GM12864 (cell line): ENCODE results near the gene FN1.

Experiments
- DNase-seq: peaks from one replicate; pipeline ENCODE4 v3.0.0-alpha.2; 2011; ENCODE audit warnings: low read depth
- H3K4me3 ChIP-seq: 2 replicates; pipeline ENCODE4 v1.5.1; 2011; ENCODE audit warnings: mild to moderate bottlenecking, low read depth, low read length, control low read depth
- TF ChIP-seq, protein P1 (sequence below): IDR thresholded peaks from 2 replicates; pipeline ENCODE4 v1.5.1; 2011; ENCODE audit warnings: low read depth, mild to moderate bottlenecking, moderate library complexity, low read length, control low read depth, inconsistent platforms; ENCODE audit errors: missing control alignments

FN1 gene

DNA sequence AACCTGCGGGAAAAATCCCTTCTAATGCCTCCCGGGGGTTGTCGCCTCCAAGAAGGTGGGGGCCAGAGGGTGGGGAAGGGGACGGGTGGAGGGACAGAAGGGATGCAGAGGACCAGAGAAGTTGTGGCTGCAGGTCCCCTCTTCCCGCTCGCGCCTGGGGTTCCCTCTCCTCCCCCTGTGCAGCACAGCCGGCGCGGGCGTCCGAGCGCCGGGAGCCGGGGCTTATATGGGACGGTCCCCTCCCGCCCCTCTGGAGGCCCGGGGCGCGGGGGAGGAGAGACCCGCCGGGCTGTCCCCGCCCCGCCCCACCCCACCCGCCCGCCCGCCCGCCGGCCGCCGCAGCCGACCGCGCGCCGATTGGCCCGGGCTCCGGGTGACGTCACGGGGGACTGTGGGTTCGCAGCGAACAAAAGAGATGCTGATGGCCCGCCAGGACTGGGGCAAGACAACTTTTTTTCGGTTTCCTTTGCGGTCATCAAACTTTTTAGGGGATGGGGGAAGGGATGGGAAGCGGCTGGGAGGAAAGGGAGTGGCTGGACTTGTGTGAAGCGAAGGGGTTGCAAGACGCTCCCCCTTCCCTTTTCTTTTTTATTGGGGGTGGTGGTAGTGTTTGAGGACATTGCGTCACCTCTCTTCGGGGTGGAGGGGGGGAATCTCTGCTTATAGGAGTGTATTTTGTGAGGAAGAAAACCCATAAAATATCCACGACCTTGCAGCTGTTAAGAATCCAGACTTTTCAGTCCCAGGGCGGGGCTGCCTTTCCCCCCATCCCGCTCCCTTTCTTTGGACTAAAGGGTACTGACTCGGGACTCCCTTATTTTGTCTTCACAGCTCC lies at the start of gene FN1:
Gene FN1, minus strand, starts transcription at position 199 of the 835 bp plus-strand sequence. CDS start 266 bp downstream, outside the sequence.
- no peak for DNase-seq
- TF ChIP-seq, protein P1, sequence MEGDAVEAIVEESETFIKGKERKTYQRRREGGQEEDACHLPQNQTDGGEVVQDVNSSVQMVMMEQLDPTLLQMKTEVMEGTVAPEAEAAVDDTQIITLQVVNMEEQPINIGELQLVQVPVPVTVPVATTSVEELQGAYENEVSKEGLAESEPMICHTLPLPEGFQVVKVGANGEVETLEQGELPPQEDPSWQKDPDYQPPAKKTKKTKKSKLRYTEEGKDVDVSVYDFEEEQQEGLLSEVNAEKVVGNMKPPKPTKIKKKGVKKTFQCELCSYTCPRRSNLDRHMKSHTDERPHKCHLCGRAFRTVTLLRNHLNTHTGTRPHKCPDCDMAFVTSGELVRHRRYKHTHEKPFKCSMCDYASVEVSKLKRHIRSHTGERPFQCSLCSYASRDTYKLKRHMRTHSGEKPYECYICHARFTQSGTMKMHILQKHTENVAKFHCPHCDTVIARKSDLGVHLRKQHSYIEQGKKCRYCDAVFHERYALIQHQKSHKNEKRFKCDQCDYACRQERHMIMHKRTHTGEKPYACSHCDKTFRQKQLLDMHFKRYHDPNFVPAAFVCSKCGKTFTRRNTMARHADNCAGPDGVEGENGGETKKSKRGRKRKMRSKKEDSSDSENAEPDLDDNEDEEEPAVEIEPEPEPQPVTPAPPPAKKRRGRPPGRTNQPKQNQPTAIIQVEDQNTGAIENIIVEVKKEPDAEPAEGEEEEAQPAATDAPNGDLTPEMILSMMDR: no peak
- peak within 1 kb of the TSS; percentile 58 for H3K4me3 ChIP-seq

DNA sequence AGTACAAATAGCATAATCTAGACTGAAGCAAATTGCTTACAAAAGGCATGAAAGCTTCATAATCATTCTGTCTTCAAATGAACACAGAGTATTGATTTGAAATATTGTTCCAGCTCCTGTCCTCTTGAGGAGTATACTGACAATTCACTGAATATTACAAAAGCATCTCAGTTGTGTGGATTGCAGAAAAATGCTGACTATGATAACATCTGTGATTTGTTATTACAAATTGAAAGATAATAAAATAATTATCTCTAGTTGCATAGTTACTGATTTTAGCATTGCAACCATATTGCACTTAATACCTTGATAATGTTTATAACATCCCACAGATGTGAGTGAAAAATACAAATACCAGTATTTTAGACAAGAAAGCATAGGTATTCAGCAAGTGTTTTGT lies 49.2 kb upstream of the FN1 start:
- no peak overlapping the region for H3K4me3 ChIP-seq
- TF ChIP-seq, protein P1: no peak
- no peak for DNase-seq

DNA sequence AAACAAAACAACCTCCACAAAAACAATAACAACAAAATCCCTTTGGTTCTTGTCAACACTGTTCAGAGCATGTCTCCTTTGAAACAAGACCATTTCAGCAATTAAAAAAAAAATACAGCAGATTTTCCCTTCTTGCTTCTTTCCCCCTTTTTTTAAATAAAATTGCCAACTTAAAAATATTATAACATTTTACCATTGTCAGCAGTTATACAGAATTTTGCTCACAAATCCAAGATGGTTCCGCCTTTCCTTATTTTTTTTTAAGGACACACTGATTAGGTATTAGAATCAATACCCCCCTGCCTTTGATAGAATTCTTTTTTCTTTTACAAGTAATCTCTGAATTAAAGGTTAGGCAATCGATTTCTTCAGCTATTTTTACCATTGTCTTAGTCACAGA lies 48.7 kb upstream of the FN1 start:
- TF ChIP-seq, protein P1: no peak
- no peak for DNase-seq
- H3K4me3 ChIP-seq: no peak overlapping the region

DNA sequence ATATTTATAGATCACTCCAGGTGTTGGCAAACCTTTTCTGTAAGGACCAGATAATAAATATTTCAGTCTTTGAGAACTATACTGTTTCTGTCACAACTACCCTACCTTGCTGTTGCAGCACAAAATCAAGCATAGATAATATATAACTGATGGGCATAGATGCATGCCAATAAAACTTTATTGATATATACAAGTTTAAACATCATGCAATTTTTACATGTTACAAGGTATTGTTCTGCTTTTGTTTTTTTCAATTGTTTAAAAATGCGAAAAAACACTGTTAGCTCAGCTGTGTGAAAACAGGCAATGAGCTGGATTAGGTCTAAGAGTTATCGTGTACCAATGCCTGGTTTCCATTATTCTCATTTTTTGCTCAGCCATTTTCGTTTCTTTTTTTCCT lies 47.6 kb upstream of the FN1 start:
- TF ChIP-seq, protein P1: no peak
- no peak for DNase-seq
- H3K4me3 ChIP-seq: no peak overlapping the region

DNA sequence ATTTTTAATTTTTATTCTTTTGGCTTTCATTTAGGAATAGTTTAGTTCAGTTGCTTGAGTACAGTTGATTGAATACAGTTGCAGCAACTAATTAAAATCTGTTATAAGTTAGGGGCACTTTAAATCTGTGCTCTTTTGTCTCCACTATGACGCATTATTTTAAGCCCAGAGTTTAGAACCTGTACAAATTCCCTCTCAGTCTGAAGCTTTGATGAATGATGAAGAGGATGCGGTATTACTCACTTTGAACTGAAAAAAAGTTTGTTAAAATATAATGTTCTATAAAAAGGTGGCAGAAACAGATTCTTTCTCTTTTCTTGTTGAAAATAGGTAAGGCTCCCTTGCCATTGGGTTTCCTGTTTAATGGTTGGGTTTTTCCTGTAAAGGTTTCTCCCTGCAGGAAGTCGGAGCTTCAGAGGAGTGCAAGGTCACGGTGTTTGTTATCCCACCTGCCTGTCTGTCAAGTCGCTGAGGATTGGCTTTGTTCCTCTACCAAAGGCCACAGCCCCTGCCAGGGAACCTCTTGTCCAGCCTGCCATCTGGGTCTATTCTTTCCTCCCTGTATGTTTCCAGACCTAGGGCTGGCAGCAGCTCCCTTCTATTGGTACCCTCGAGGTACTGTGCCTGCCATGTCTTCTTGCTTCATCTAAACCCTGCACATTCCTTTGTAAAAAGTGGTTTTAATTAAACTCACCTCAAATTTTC lies 43.8 kb upstream of the FN1 start:
- no peak for DNase-seq
- no peak overlapping the region for H3K4me3 ChIP-seq
- TF ChIP-seq, protein P1: no peak

DNA sequence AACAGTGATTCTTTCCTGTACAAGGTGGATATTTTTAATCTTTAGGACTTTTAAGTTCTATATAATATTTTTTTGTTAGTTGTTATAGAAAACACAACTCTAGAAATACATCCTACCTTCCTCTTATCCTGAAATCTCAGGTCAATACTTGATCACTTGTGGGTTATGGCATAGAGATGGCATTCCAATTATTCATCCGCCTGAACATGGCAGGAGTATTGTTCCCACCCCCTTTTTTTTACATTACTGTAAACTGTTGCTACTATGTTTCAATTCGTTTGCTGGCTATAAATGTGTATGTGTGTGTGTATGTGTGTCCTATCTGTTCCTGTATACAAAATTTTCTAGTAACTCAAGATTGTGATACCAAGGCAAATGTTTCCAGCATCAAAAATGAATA lies 43.3 kb upstream of the FN1 start:
- no peak overlapping the region for H3K4me3 ChIP-seq
- no peak for DNase-seq
- TF ChIP-seq, protein P1: no peak
